ENCODE results near the gene TOX3.

DNA sequence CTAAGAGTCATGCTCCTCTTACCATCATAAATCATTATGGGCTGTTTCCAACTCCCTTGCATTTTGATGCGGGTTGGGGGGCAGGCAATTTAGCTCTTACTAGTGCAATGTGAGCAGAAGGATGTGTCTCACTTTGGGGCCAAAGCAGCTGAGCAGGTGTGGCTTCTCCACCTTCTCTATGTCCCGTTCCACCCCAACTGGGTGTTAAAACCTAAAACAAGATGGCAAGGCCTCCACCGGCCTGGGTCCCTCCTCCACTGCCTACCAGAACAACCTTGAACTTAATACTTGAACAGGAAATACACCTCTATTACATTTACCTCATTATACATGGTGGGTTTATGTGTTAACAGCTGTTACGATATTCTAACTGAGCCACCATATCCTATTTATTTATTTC, 52.8 kb downstream of the TOX3 start:
- TF ChIP-seq, protein P1, sequence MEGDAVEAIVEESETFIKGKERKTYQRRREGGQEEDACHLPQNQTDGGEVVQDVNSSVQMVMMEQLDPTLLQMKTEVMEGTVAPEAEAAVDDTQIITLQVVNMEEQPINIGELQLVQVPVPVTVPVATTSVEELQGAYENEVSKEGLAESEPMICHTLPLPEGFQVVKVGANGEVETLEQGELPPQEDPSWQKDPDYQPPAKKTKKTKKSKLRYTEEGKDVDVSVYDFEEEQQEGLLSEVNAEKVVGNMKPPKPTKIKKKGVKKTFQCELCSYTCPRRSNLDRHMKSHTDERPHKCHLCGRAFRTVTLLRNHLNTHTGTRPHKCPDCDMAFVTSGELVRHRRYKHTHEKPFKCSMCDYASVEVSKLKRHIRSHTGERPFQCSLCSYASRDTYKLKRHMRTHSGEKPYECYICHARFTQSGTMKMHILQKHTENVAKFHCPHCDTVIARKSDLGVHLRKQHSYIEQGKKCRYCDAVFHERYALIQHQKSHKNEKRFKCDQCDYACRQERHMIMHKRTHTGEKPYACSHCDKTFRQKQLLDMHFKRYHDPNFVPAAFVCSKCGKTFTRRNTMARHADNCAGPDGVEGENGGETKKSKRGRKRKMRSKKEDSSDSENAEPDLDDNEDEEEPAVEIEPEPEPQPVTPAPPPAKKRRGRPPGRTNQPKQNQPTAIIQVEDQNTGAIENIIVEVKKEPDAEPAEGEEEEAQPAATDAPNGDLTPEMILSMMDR (conservative IDR thresholded peaks at IDR 0.05; ENCODE audit: low read depth, low read length), result no peak
- no peak for TF ChIP-seq EZH2 (IDR thresholded peaks at IDR 0.05; ENCODE audit: borderline replicate concordance, low read depth, low read length, poor library complexity, severe bottlenecking)
